T-helper 17 cell (primary cell): ENCODE data around the gene FAM131C. TPM values are rescaled to one million over a fixed set of nuclear protein-coding genes. Genes with fewer than 3 reads are reported as not detected.
A peak's percentile ranks its signal among the peaks of the same experiment; 100 is the strongest.

Source experiments
- ATAC-seq: fragments of 150-1000 bp; cut with Tn5 transposase; 2 replicates; pipeline ENCODE4 v1.10.0; 2021; ENCODE audit warnings: mild to moderate bottlenecking, moderate library complexity
- DNase-seq, 3 donors: peaks; one replicate each; pipeline versions ENCODE4 v3.0.0 to v3.0.0-alpha.2; 2020 to 2021
- H3K9me3 ChIP-seq: one replicate; pipeline ENCODE4 v1.7.0; 2013; ENCODE audit warnings: low read length, mild to moderate bottlenecking; ENCODE audit not compliant: control insufficient read depth, poor library complexity, severe bottlenecking
- H3K27ac Mint-ChIP-seq: one replicate; pipeline ENCODE4 v1.8.0; 2022; ENCODE audit warnings: mild to moderate bottlenecking, moderate library complexity, mixed read lengths
- H3K27me3 Mint-ChIP-seq: one replicate; pipeline ENCODE4 v1.8.0; 2022; ENCODE audit warnings: mixed read lengths
- H3K36me3 Mint-ChIP-seq: one replicate; pipeline ENCODE4 v1.8.0; 2022; ENCODE audit warnings: low read depth, mixed read lengths
- H3K4me1 Mint-ChIP-seq: one replicate; pipeline ENCODE4 v1.8.0; 2022; ENCODE audit warnings: mild to moderate bottlenecking, mixed read lengths
- H3K4me3 Mint-ChIP-seq: one replicate; pipeline ENCODE4 v1.8.0; 2022; ENCODE audit warnings: mild to moderate bottlenecking, moderate library complexity, mixed read lengths
- total RNA-seq, 4 donors: library from RNA in 2 of 4; stranded (reverse) in 2 of 4; gene quantifications; one replicate each; pipeline ENCODE4 v1.2.3 and lab custom pipeline; 2022 to 2026

The FAM131C gene
- total RNA-seq, 2 donors from 2014 or later, result not detected

DNA sequence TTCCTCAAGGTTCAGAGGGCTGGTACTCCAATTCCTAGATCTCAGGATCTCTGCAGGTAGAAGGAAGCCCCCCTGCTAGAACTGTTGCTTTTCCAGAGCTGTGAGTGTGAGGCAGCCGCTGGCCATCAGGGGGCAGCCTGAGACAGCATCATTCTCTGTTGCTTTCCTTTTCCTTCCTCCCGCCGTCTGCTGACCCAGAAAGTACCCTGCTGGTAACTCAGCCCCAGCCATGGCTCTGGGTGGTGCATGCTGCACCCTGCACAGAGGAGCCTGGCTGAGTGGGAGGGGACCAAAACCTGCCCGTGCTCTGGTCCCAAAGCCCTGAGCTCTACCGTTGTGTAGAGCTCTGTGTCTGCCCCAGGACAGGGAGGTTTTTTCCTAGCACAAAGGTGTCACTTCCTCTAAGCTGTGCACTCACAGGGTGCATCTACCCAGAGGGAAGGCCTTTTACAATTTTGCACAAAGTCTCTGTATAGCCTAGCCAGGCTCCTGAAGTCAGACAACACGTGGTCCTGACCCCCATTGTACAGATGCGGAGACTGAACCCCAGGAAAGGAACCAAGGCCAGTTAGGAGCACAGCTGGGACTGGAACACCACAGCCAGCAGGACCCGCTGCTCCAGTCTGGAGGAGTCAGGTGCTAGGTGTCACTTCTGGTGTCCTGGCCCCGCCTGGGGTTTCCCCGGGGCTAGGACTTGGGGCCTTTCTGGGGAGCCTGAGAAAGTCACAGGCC is 5.6 kb upstream of the FAM131C start:
- H3K27me3 Mint-ChIP-seq, result peaks cover 10% of the 10 kb centered on the region
- peaks cover 8% of the 10 kb centered on the region for H3K4me1 Mint-ChIP-seq
- peak; percentile 50 to 59 (median 55) for DNase-seq
- peak overlapping the region; percentile 73 for H3K4me3 Mint-ChIP-seq
- H3K27ac Mint-ChIP-seq, result no peak overlapping the region
- peak; percentile 89 for ATAC-seq
- H3K36me3 Mint-ChIP-seq, result no peaks in the 10 kb centered on the region
- H3K9me3 ChIP-seq, result no peaks in the 10 kb centered on the region

DNA sequence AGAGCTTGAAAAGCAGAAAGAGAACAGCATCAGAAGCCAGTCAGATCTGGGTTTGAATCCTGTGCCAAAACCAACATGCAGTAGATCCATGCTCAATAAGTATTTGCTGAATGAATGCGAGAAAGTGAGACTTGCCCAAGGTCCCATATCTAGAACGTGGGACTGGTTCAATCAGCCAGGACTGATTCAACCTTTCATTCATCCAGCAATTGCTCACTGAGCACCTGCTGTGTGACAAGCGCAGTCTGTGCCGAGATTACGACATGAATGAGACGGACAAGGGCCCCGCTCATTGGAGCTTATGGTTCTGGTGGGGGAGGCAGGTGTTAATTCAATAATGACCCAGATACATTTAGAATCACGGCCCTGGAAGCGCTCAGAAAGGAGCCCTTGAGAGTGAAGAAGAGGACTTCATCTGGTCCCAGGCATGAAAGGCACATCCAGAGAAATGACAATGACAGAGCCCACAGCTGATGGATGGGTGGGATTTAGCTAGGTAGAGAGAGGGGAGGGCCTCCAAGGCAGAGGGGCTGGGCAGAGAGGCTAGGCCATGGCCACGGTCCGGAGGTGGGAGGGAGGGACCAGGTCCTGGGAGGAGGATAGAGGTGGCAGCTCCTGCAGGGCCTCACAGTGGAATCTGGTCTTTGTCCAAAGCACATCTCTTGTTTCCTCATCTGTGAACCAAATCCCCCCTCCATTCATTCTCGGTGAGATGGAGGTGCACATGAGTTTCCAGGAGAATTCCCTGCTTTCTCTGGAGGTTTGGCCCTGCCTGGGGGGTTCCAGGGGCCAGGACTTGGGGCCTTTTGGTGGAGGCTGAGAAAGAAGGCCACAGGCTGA is 4.2 kb upstream of the FAM131C start:
- H3K4me3 Mint-ChIP-seq, result no peak overlapping the region
- peaks cover 13% of the 10 kb centered on the region for H3K4me1 Mint-ChIP-seq
- ATAC-seq (no peak), DNase-seq (no peak)
- no peaks in the 10 kb centered on the region for H3K9me3 ChIP-seq
- H3K27ac Mint-ChIP-seq, result peak overlapping the region; percentile 41
- H3K36me3 Mint-ChIP-seq, result no peaks in the 10 kb centered on the region
- H3K27me3 Mint-ChIP-seq, result peaks cover 12% of the 10 kb centered on the region

DNA sequence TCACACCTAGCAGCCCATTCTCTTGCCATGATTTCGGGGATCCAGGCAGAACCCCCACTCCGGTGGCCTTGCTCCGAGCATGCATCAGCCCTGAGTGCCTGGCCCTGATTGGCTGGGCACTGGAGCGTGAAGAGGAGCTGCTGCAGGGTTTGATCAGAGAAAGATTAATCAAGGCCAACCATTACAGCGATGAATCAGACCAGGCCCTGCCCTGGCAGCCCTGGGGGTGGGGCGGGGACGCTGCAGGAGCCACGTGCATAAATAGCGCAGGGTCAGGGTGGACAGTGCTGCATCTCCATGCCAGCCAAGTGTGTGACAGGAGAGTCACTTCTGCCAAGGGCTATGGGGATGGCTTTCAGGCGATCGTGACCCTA is 3.4 kb upstream of the FAM131C start:
- H3K9me3 ChIP-seq, result no peaks in the 10 kb centered on the region
- Mint-ChIP-seq H3K4me1 (peaks cover 15% of the 10 kb centered on the region), H3K36me3 (no peaks in the 10 kb centered on the region), H3K4me3 (no peak overlapping the region), H3K27me3 (peaks cover 11% of the 10 kb centered on the region), H3K27ac (peak overlapping the region; percentile 41)
- ATAC-seq (no peak), DNase-seq (no peak)

DNA sequence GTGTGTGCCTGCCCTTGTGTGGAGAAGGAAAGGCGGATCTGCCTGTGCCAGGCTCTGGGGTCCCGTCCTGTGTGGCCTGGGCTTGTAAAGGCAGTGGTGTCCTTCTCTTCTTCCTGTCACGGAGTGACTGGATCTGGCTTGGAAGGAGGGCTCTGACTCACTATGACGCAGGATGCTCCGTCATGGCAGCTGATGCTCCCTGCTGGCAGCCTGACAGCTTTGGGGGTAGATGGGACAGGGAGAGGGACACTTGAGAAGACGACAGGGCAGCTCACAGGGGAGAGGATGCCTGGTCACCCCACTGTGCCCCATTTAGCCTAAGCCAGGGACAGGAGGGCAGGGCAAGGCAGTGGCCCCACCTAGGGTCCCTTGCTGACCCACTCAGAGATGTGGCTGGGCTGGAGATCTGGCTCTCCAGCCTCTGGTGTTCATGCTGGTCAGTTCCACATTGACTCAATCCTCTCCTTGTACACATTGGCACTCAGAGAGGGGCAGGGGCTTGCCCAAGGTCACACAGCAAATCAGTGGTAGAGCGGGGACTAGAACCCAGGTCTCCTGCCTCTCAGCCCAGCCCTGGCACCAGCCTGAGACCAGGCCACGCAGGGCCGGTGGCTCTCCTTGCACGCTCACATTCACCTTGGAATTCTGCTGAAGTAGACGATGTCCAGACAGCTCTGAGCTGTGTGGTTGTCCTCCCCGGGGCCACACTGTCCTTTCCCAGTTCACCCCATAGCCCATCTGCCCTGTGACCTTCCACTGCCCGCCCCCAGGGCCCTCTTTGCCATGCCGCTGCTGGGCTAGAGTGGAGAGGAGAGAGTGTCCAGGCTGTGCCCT is 2.8 kb upstream of the FAM131C start:
- no peaks in the 10 kb centered on the region for H3K9me3 ChIP-seq
- Mint-ChIP-seq H3K4me1 (peaks cover 17% of the 10 kb centered on the region), H3K36me3 (no peaks in the 10 kb centered on the region), H3K27ac (no peak overlapping the region), H3K27me3 (peaks cover 11% of the 10 kb centered on the region), H3K4me3 (no peak overlapping the region)
- ATAC-seq (no peak), DNase-seq (no peak)

DNA sequence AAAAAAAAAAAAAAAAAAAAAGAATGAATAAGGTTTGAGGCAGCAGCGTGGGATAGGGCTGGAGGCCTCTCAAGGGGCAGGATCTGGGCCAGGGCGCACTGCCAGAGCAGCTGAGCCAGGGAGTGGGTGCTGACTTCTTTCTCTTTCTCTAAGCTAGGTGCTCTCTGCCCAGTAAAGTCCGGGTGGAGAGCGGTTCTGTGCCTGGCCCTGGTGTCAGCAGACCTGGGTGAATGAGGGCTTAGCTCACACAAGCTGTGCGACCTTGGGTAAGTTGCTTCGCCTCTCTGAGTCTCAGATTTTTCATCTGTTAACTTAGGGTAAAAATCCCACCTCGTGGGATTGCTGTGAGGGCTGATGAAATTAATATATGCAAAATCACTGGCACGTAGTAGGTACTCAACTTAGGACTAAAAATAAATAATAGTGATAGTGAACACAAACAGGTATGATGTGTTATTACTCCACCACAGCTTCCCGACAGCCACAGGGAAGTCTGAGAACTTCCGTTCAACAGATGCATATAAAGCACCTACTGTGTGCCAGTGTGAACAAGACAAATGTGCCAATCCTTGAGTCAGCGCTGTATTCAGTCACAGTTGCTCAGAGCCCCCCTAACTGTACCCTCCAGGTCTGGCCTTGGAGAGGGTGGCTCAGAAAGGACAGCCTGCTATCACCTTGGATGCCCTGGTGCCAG is 2.0 kb upstream of the FAM131C start:
- no peak overlapping the region for H3K4me3 Mint-ChIP-seq
- H3K27ac Mint-ChIP-seq, result no peak overlapping the region
- no peak for ATAC-seq
- H3K27me3 Mint-ChIP-seq, result peaks cover 11% of the 10 kb centered on the region
- no peaks in the 10 kb centered on the region for H3K9me3 ChIP-seq
- no peaks in the 10 kb centered on the region for H3K36me3 Mint-ChIP-seq
- DNase-seq, result no peak
- H3K4me1 Mint-ChIP-seq, result peaks cover 23% of the 10 kb centered on the region

DNA sequence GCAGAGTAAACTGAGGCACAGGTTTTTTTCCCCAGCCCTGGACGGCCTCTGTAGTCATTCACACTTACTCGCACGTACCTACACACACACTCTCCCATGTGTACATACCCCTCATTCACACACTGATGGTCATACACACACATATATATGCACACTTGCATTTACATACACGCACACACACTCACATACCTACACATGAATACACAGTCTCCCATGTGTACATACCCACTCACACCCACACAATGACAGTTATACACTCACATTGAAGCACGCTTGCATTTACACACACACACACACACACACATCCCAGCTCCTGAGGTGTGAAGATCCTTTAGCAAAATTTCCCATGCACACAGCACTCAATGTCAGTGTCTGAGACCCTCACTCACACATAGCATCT is 766 bp upstream of the FAM131C start:
- Mint-ChIP-seq H3K27ac (peak overlapping the region; percentile 63), H3K36me3 (no peaks in the 10 kb centered on the region), H3K4me1 (peaks cover 28% of the 10 kb centered on the region), H3K4me3 (peak overlapping the region; percentile 86), H3K27me3 (peaks cover 11% of the 10 kb centered on the region)
- ATAC-seq, result no peak
- no peaks in the 10 kb centered on the region for H3K9me3 ChIP-seq
- DNase-seq, result no peak

DNA sequence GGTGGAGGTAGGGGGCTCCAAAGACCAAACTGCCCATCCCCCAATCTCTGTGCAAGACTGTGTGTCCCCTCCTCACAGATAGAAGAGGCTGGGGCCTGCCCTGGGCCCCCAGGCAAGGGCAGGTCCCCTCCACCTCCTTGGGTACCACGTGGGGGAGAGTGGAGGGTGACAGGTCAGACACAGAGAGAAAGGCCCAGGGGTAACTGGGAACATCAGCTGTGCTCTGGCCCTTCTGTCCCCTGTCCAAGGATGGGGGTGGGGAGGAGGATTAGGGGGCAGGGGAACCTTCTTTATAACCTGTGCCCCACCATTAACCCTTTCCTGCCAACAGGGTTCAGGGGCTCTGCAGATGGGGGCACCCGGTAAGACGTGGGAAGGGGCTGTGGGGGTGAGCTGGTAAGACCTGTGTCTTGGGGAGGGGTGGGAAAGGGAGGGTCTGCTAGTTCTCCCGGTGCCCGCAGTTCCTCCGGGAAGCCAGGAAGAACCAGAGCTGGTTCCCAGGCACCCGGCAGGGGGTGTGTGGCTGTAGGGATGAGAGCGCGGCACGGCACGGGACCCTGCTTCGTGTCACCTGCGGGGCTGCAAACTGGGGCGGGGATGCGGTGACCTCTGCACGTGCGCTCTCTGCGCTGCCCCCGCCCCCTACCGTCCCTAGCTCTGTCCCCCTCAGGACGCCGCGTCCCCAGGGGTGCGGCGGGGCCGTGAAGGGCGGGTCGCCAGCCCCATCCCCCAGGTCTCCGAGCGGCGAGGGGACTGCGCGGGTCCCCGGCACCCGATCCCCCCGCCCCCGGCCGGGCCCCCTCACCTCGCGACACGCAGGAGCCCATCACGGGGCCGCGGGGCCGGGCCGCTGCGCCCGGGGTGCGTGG is 601 bp downstream of the FAM131C start:
- peak overlapping the region; percentile 39 for H3K4me3 Mint-ChIP-seq
- H3K4me1 Mint-ChIP-seq, result peaks cover 23% of the 10 kb centered on the region
- H3K27me3 Mint-ChIP-seq, result peaks cover 12% of the 10 kb centered on the region
- no peak for DNase-seq
- peak; percentile 25 for ATAC-seq
- no peak overlapping the region for H3K27ac Mint-ChIP-seq
- no peaks in the 10 kb centered on the region for H3K36me3 Mint-ChIP-seq
- H3K9me3 ChIP-seq, result no peaks in the 10 kb centered on the region

DNA sequence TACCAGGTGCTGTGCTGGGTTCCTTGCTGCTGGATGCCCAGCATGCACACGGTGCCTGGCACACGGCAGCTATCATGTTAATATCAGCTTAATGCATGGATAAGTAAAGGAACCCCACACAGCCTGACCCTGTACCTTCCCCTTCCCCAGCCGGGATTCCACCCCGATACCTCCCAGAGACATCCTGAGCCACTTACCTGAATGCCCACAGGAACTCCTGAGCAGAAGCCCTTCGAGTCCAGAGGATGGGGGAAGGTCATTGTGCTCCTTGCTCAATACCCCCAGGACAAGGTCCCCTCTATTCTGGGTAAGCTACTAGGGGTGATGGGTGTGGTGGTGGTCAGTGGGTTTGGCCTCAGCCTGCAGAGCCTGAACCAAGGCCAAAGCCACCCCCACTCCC is 1.4 kb downstream of the FAM131C start:
- ATAC-seq (no peak), DNase-seq (no peak)
- Mint-ChIP-seq H3K27me3 (peaks cover 16% of the 10 kb centered on the region), H3K4me1 (peaks cover 23% of the 10 kb centered on the region), H3K27ac (no peak overlapping the region), H3K36me3 (no peaks in the 10 kb centered on the region), H3K4me3 (peak overlapping the region; percentile 49)
- H3K9me3 ChIP-seq, result no peaks in the 10 kb centered on the region

DNA sequence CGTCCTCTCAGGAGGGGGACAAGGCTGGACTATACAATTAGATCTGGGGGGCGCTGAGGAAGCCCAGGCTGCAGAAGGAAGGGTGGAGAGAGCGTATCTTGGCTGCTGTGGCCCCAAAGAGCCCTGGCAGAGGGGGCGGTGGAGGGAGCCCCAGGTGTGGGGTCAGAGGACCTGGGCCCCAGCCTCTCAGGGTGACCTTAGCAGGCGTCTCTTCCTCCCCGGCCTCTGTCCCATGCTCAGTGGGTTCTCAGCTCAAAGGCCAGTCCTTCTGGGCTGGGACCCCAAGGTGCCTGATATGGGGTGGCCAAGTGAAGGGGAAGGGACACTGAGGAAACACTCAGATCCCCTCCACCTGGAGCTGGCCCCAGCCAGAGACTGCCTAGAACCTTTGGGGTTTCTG is 1.8 kb downstream of the FAM131C start:
- no peaks in the 10 kb centered on the region for H3K9me3 ChIP-seq
- peak overlapping the region; percentile 49 for H3K4me3 Mint-ChIP-seq
- no peaks in the 10 kb centered on the region for H3K36me3 Mint-ChIP-seq
- H3K4me1 Mint-ChIP-seq, result peaks cover 23% of the 10 kb centered on the region
- H3K27ac Mint-ChIP-seq, result no peak overlapping the region
- H3K27me3 Mint-ChIP-seq, result peaks cover 16% of the 10 kb centered on the region
- no peak for DNase-seq
- ATAC-seq, result no peak

DNA sequence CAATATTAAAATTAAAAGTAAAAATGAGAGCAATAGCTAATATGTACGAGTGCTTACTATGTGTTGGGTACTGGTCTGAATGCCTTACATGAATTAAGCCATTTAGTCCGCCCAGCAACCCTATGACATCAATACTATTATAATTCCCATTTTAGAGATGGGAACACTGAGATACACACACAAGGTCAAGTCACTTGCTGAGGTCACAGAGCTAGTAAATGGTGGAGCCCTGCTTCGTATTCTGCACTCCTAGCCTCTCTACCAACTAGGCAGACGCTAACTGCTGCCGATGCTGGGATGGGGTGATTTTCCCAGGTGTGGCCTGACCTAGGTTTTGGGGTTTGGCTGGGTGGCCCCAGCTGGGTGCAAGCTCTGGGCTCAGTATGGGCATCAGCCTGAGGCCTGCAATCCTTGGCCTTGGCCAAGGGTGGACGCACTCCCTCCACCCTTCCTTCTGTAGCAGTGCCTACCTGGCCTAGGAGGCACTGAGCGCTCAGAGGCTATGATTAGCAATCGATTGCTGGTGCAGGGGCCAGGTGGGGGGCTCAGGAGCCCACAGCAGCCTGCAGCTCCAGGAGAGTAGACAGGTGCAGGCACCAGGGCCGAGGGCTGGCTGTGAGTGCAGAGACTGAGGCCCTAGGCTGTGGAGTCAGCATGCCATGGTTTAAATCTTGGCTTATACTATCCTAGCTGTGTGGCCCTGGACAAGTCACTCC is 2.7 kb downstream of the FAM131C start:
- H3K27me3 Mint-ChIP-seq, result peaks cover 17% of the 10 kb centered on the region
- H3K4me1 Mint-ChIP-seq, result peaks cover 23% of the 10 kb centered on the region
- no peak for DNase-seq
- H3K27ac Mint-ChIP-seq, result no peak overlapping the region
- H3K4me3 Mint-ChIP-seq, result no peak overlapping the region
- H3K9me3 ChIP-seq, result no peaks in the 10 kb centered on the region
- H3K36me3 Mint-ChIP-seq, result no peaks in the 10 kb centered on the region
- ATAC-seq, result no peak

DNA sequence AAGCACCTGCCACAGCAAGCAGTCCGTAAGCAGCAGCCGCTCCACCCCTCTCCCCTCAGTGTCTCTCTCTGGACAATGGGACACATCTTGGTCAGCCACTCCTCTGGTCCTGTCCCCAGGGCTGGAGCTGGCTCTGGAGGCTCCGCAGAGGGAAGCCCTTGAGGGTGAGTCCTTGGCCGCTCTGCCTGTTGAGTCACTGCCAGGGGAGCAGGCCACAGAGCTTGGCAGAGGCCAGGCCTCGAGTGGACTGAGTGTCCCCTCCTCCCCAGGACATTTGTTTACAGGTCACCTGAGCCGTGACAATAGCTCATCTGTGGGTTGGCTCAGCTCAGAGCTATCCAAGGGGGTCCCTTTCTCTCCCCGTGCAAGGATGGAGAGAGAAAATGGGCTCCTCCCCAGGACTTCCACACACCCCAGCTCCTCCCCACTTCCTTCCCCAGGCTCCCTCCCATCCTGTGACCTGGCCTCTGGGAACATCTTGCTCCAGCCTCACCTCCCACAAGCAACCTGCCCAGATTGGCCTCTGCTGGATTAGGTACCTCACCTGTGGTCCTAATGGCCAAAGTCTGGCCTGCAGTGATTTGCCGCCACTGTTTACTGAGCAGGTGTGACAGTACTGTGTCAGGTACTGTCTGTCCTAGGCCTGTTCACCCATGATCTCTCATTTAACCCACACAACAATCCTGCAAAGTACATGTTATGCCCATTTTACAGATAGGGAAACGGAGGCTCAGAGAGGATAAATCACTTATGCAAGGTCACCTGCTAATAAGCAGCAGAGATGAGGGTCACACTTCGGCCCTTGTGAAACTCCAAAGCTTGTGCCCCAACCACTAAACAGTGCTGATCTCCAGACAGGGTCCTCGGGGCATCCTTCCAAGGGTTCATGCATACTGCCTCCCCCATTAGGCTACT is 4.8 kb downstream of the FAM131C start:
- ATAC-seq (no peak), DNase-seq (no peak)
- H3K27me3 Mint-ChIP-seq, result peaks cover 20% of the 10 kb centered on the region
- H3K4me1 Mint-ChIP-seq, result peaks cover 36% of the 10 kb centered on the region
- no peaks in the 10 kb centered on the region for H3K36me3 Mint-ChIP-seq
- no peak overlapping the region for H3K27ac Mint-ChIP-seq
- no peak overlapping the region for H3K4me3 Mint-ChIP-seq
- no peaks in the 10 kb centered on the region for H3K9me3 ChIP-seq
